Ovary (tissue), 3 donors: ENCODE results near the gene CDC14B.

ENCODE experiments used
- EP300 ChIP-seq: sonication (generic); formaldehyde crosslinking; IDR thresholded peaks from one replicate; pipeline ENCODE4 v1.6.1; 2017; ENCODE audit warnings: antibody characterized with exemption
- POLR2A ChIP-seq: fragments of 450-650 bp; IDR thresholded peaks from one replicate; pipeline ENCODE4 v1.6.1; 2017; ENCODE audit warnings: antibody characterized with exemption, mild to moderate bottlenecking, moderate library complexity
- TF ChIP-seq, protein P1 (sequence below), 3 donors: fragments of 450-650 bp in 2 of 3; fragments of 200-600 bp in 1 of 3; IDR thresholded peaks; one replicate each; pipeline versions ENCODE4 v1.5.1 to v1.8.0; 2016 to 2022; ENCODE audit warnings: antibody characterized with exemption in 3 of 3, mild to moderate bottlenecking in 1 of 3
- donor health status: DM: no; HTN: no; CAD: no.

DNA sequence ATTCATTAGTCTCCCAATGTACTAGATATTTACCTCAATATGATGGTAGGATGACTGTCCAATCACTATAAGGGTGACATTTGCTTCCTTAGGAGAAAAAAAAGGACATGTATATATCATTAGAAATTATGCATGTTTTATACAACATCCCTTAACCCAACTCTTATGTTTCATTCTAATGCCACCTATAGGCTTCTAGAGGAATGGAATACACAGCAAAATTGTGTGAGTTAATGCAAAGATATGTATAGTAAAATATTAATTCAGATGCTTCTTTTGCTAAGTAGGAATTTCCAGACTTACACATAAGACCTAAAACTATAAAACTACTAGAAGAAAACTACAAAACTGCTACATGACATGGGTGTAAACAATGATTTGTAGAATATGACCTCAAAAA is 32.0 kb upstream of the CDC14B start:
- TF ChIP-seq, protein P1, sequence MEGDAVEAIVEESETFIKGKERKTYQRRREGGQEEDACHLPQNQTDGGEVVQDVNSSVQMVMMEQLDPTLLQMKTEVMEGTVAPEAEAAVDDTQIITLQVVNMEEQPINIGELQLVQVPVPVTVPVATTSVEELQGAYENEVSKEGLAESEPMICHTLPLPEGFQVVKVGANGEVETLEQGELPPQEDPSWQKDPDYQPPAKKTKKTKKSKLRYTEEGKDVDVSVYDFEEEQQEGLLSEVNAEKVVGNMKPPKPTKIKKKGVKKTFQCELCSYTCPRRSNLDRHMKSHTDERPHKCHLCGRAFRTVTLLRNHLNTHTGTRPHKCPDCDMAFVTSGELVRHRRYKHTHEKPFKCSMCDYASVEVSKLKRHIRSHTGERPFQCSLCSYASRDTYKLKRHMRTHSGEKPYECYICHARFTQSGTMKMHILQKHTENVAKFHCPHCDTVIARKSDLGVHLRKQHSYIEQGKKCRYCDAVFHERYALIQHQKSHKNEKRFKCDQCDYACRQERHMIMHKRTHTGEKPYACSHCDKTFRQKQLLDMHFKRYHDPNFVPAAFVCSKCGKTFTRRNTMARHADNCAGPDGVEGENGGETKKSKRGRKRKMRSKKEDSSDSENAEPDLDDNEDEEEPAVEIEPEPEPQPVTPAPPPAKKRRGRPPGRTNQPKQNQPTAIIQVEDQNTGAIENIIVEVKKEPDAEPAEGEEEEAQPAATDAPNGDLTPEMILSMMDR (IDR thresholded peaks at IDR 0.05) = no peak
- no peak for TF ChIP-seq POLR2A
- TF ChIP-seq EP300 = no peak
